GM23338 (cell line): ENCODE measurements around the gene APLNR. TPM values are rescaled to one million over a fixed set of nuclear protein-coding genes. Genes with fewer than 3 reads are reported as not detected.

ENCODE experiments used
- ATAC-seq: fragments of 200-7000 bp; cut with Tn5 transposase; 3 replicates; pipeline ENCODE4 v1.9.1; 2020
- DNase-seq: peaks from one replicate; pipeline ENCODE4 v3.0.0-alpha.2; 2015; ENCODE audit warnings: low spot score
- H2AFZ ChIP-seq: fragments of 200-600 bp; sonication (generic); 2 replicates; pipeline ENCODE4 v1.8.0; 2016; ENCODE audit warnings: antibody characterized with exemption, mild to moderate bottlenecking, moderate library complexity
- H3F3A ChIP-seq: fragments of 200-600 bp; sonication (generic); replicated peaks from 2 replicates; pipeline ENCODE4 v1.8.0; 2017; ENCODE audit warnings: antibody characterized with exemption, mixed run types, low read depth
- H3K27ac ChIP-seq: fragments of 200-600 bp; sonication (generic); 2 replicates; pipeline ENCODE4 v1.6.1; 2016; ENCODE audit warnings: low read depth
- H3K27me3 ChIP-seq: fragments of 200-600 bp; sonication (generic); 2 replicates; pipeline ENCODE4 v1.8.0; 2016; ENCODE audit warnings: mild to moderate bottlenecking, mixed run types, moderate library complexity; ENCODE audit not compliant: insufficient read depth
- H3K36me3 ChIP-seq: fragments of 200-600 bp; sonication (generic); 2 replicates; pipeline ENCODE4 v1.8.0; 2016; ENCODE audit warnings: mild to moderate bottlenecking; ENCODE audit not compliant: insufficient read depth
- H3K4me1 ChIP-seq: fragments of 200-600 bp; sonication (generic); 2 replicates; pipeline ENCODE4 v1.8.0; 2016; ENCODE audit warnings: mild to moderate bottlenecking, moderate library complexity; ENCODE audit not compliant: insufficient read depth
- H3K4me2 ChIP-seq: fragments of 200-600 bp; sonication (generic); 2 replicates; pipeline ENCODE4 v1.7.1; 2017; ENCODE audit warnings: mixed run types
- H3K4me3 ChIP-seq: fragments of 200-600 bp; sonication (generic); 2 replicates; pipeline ENCODE4 v1.6.1; 2016; ENCODE audit warnings: mixed run types
- H3K79me2 ChIP-seq: fragments of 200-600 bp; sonication (generic); replicated peaks from 2 replicates; pipeline ENCODE4 v1.8.0; 2017; ENCODE audit warnings: mild to moderate bottlenecking; ENCODE audit not compliant: insufficient read depth
- H3K9me2 ChIP-seq: fragments of 200-600 bp; sonication (generic); 2 replicates; pipeline ENCODE4 v1.8.0; 2017; ENCODE audit not compliant: insufficient read depth
- H4K20me1 ChIP-seq: fragments of 200-600 bp; sonication (generic); replicated peaks from 2 replicates; pipeline ENCODE4 v1.8.0; 2017; ENCODE audit warnings: mild to moderate bottlenecking; ENCODE audit not compliant: insufficient read depth
- H3K27ac Mint-ChIP-seq: 2 replicates; pipeline ENCODE4 v1.8.0; 2020; ENCODE audit warnings: inconsistent platforms, mild to moderate bottlenecking, moderate library complexity, mixed read lengths
- H3K27me3 Mint-ChIP-seq: 3 replicates; pipeline ENCODE4 v1.8.0; 2022; ENCODE audit warnings: low read depth, mild to moderate bottlenecking, moderate library complexity, mixed read lengths, inconsistent platforms; ENCODE audit not compliant: insufficient read depth, poor library complexity
- H3K36me3 Mint-ChIP-seq: 3 replicates; pipeline ENCODE4 v1.8.0; 2021; ENCODE audit warnings: low read depth, mild to moderate bottlenecking, inconsistent platforms, moderate library complexity, mixed read lengths
- H3K4me1 Mint-ChIP-seq: 3 replicates; pipeline ENCODE4 v1.8.0; 2020; ENCODE audit warnings: mild to moderate bottlenecking, inconsistent platforms, mixed read lengths
- H3K4me3 Mint-ChIP-seq: 3 replicates; pipeline ENCODE4 v1.8.0; 2021; ENCODE audit warnings: moderate library complexity, mild to moderate bottlenecking, inconsistent platforms, mixed read lengths
- H3K9me3 Mint-ChIP-seq: 3 replicates; pipeline ENCODE4 v1.8.0; 2020; ENCODE audit warnings: moderate library complexity, mild to moderate bottlenecking, inconsistent platforms, mixed read lengths
- CTCF ChIP-seq, 2 experiments: fragments of 200-600 bp in 1 of 2; sonication (generic) in 1 of 2; conservative IDR thresholded peaks; 2 replicates each; pipeline versions ENCODE4 v1.5.1 to v1.6.1; 2016 to 2017; ENCODE audit warnings: antibody characterized with exemption in 2 of 2, low read depth in 2 of 2, mild to moderate bottlenecking in 2 of 2, moderate library complexity in 1 of 2
- ETS1 ChIP-seq: IDR thresholded peaks from 2 replicates; pipeline ENCODE4 v1.6.1; 2016; ENCODE audit warnings: antibody characterized with exemption
- EZH2 ChIP-seq: fragments of 200-600 bp; sonication (generic); IDR thresholded peaks from one replicate; pipeline ENCODE4 v1.8.0; 2017; ENCODE audit warnings: antibody characterized with exemption, mild to moderate bottlenecking, low read depth; ENCODE audit not compliant: unreplicated experiment
- EZH2phosphoT487 ChIP-seq: fragments of 200-600 bp; sonication (generic); IDR thresholded peaks from one replicate; pipeline ENCODE4 v1.8.1; 2018; ENCODE audit warnings: antibody characterized with exemption; ENCODE audit not compliant: unreplicated experiment
- JUNB ChIP-seq: IDR thresholded peaks from one replicate; pipeline ENCODE4 v1.6.1; 2016; ENCODE audit warnings: antibody characterized with exemption; ENCODE audit not compliant: unreplicated experiment
- NANOG ChIP-seq: IDR thresholded peaks from 2 replicates; pipeline ENCODE4 v1.6.1; 2016; ENCODE audit warnings: antibody characterized with exemption, borderline replicate concordance
- POLR2AphosphoS5 ChIP-seq: IDR thresholded peaks from 2 replicates; pipeline ENCODE4 v1.6.1; 2016; ENCODE audit warnings: antibody characterized with exemption, low read depth
- STAT1 ChIP-seq: IDR thresholded peaks from one replicate; pipeline ENCODE4 v1.6.1; 2016; ENCODE audit warnings: antibody characterized with exemption; ENCODE audit not compliant: unreplicated experiment
- ZNF331 ChIP-seq: fragments of 250-450 bp; sonication (Bioruptor Pico); IDR thresholded peaks from 2 replicates; pipeline ENCODE4 v1.5.0; 2020; ENCODE audit warnings: low read depth, mild to moderate bottlenecking, moderate library complexity
- polyA plus RNA-seq: library from polyadenylated mRNA; unstranded; fragments of >200 nt; fragmentation: Nextera tagmentation; extraction: Ambion mirVana; gene quantifications from 2 replicates; pipeline ENCODE4 v1.2.1, GENCODE V29; 2016
- total RNA-seq: library from RNA; depleted of rRNA; stranded (reverse); fragments of >200 nt; shearing (Covaris generic); gene quantifications from 2 replicates; pipeline ENCODE4 v1.2.3, GENCODE V29; 2014
- TF ChIP-seq, protein P1 (sequence below): IDR thresholded peaks from one replicate; pipeline ENCODE4 v1.6.1; 2018; ENCODE audit warnings: antibody characterized with exemption; ENCODE audit not compliant: unreplicated experiment

The APLNR gene
- total and polyA plus RNA-seq, 2 experiments from 2014 or later = 0.10 TPM; not detected in 1

DNA sequence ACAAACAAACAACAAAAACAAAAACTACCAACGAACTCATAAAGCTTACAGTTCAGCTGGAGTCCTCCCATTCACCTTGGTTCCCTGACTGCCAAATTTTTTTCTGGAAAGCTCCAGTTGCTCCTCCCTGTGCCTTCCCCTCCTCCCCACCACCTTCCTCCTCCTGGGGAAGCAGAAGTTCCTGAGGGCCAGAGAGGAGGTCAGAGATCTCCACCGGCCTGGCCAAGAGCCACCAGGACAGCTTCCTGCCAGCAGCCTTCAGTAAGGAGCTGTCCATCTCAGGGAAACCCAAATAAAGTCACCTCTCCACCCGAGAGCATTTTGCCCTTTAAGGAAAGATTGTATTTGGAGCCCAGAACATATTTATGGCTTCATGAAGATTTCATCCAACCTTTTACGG lies 20.0 kb downstream of the APLNR start:
- Mint-ChIP-seq H3K9me3 (no peaks in the 10 kb centered on the region; the same call in 2 of the 3 replicates), H3K4me1 (no peaks in the 10 kb centered on the region), H3K27me3 (peaks cover 2% of the 10 kb centered on the region), H3K4me3 (no peak overlapping the region), H3K27ac (no peak overlapping the region), H3K36me3 (peaks cover 2% of the 10 kb centered on the region; the same call in 1 of the 3 replicates)
- Histone ChIP-seq H4K20me1 (no peaks in the 10 kb centered on the region), H3K27ac (no peak overlapping the region), H3K36me3 (no peaks in the 10 kb centered on the region), H3K4me3 (no peak overlapping the region), H3K4me2 (no peak overlapping the region), H3K9me2 (0 out of 2 replicates have a peak, but pooled peaks cover 5% of the 10 kb centered on the region), H3F3A (no peaks in the 10 kb centered on the region), H3K4me1 (peaks cover 26% of the 10 kb centered on the region), H3K27me3 (no peaks in the 10 kb centered on the region), H3K79me2 (no peaks in the 10 kb centered on the region), H2AFZ (no peak overlapping the region)
- no peak for TF ChIP-seq EZH2phosphoT487
- no peak for TF ChIP-seq STAT1
- TF ChIP-seq, protein P1, sequence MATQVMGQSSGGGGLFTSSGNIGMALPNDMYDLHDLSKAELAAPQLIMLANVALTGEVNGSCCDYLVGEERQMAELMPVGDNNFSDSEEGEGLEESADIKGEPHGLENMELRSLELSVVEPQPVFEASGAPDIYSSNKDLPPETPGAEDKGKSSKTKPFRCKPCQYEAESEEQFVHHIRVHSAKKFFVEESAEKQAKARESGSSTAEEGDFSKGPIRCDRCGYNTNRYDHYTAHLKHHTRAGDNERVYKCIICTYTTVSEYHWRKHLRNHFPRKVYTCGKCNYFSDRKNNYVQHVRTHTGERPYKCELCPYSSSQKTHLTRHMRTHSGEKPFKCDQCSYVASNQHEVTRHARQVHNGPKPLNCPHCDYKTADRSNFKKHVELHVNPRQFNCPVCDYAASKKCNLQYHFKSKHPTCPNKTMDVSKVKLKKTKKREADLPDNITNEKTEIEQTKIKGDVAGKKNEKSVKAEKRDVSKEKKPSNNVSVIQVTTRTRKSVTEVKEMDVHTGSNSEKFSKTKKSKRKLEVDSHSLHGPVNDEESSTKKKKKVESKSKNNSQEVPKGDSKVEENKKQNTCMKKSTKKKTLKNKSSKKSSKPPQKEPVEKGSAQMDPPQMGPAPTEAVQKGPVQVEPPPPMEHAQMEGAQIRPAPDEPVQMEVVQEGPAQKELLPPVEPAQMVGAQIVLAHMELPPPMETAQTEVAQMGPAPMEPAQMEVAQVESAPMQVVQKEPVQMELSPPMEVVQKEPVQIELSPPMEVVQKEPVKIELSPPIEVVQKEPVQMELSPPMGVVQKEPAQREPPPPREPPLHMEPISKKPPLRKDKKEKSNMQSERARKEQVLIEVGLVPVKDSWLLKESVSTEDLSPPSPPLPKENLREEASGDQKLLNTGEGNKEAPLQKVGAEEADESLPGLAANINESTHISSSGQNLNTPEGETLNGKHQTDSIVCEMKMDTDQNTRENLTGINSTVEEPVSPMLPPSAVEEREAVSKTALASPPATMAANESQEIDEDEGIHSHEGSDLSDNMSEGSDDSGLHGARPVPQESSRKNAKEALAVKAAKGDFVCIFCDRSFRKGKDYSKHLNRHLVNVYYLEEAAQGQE = no peak
- no peak for TF ChIP-seq ETS1
- no peak for TF ChIP-seq JUNB
- no peak for DNase-seq
- ATAC-seq = no peak

DNA sequence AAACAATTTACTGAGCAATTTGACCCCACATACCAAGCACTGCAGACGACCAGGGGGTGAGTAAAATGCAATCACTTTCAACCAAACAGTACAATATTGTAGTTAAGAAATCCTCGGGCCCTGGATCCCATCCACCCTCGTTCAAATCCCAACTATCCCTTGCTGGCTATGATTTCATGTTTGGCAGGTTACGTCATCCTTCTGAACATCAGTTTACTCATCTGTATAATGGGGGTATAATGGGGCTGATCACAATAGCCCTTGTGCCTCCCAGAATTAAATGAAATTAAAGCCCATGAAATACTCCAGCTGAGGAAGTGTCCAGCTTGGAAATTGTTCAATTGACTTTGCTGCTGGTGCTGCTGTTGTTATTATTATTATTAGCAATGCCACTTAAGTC lies 20.6 kb downstream of the APLNR start:
- Histone ChIP-seq H3F3A (no peaks in the 10 kb centered on the region), H3K4me1 (peaks cover 27% of the 10 kb centered on the region), H2AFZ (no peak overlapping the region), H3K27ac (no peak overlapping the region), H4K20me1 (no peaks in the 10 kb centered on the region), H3K9me2 (peaks cover 8% of the 10 kb centered on the region; the same call in 1 of the 2 replicates), H3K4me2 (no peak overlapping the region), H3K4me3 (no peak overlapping the region), H3K36me3 (no peaks in the 10 kb centered on the region), H3K79me2 (no peaks in the 10 kb centered on the region), H3K27me3 (no peaks in the 10 kb centered on the region)
- DNase-seq = no peak
- ATAC-seq = no peak
- no peaks in the 10 kb centered on the region; the same call in 2 of the 3 replicates for H3K9me3 Mint-ChIP-seq
- no peak overlapping the region for H3K4me3 Mint-ChIP-seq
- H3K27me3 Mint-ChIP-seq = peaks cover 2% of the 10 kb centered on the region
- H3K4me1 Mint-ChIP-seq = peaks cover 1% of the 10 kb centered on the region; the same call in 1 of the 3 replicates
- no peak overlapping the region for H3K27ac Mint-ChIP-seq
- peaks cover 3% of the 10 kb centered on the region; the same call in 1 of the 3 replicates for H3K36me3 Mint-ChIP-seq
- TF ChIP-seq NANOG = no peak
- TF ChIP-seq EZH2phosphoT487 = no peak
- no peak for TF ChIP-seq ETS1
- TF ChIP-seq, protein P1 = no peak
- TF ChIP-seq POLR2AphosphoS5 = no peak
- TF ChIP-seq JUNB = no peak
- TF ChIP-seq EZH2 = no peak
- TF ChIP-seq CTCF (conservative IDR thresholded peaks at IDR 0.05; ENCODE audit: low read depth in 2 of 2) = no peak
- no peak for TF ChIP-seq ZNF331 (CRISPR knock-in tag)
